Cardiac fibroblast (primary cell): ENCODE measurements around the gene ARMC10.
"Not testable (repeated sequence)": the region's sequence is repeated elsewhere in the genome, so short reads cannot be mapped to it uniquely, and the experiment has no call there.

Source experiments
- DNase-seq, 2 donors: peaks; one replicate each; pipeline versions ENCODE4 v3.0.0 to v3.0.0-alpha.2; 2010; ENCODE audit warnings: low read depth in 2 of 2
- H3K4me3 ChIP-seq, 2 donors: replicated peaks in 1 of 2; 1 replicate in 1 of 2; 2 replicates in 1 of 2; pipeline ENCODE4 v1.5.1; 2011; ENCODE audit warnings: low read depth in 2 of 2, low read length in 2 of 2, mild to moderate bottlenecking in 2 of 2, moderate library complexity in 1 of 2
- TF ChIP-seq, protein P1 (sequence below): IDR thresholded peaks from one replicate; pipeline ENCODE4 v1.5.1; 2011; ENCODE audit warnings: low read depth, mild to moderate bottlenecking, low read length, inconsistent platforms

Gene ARMC10

DNA sequence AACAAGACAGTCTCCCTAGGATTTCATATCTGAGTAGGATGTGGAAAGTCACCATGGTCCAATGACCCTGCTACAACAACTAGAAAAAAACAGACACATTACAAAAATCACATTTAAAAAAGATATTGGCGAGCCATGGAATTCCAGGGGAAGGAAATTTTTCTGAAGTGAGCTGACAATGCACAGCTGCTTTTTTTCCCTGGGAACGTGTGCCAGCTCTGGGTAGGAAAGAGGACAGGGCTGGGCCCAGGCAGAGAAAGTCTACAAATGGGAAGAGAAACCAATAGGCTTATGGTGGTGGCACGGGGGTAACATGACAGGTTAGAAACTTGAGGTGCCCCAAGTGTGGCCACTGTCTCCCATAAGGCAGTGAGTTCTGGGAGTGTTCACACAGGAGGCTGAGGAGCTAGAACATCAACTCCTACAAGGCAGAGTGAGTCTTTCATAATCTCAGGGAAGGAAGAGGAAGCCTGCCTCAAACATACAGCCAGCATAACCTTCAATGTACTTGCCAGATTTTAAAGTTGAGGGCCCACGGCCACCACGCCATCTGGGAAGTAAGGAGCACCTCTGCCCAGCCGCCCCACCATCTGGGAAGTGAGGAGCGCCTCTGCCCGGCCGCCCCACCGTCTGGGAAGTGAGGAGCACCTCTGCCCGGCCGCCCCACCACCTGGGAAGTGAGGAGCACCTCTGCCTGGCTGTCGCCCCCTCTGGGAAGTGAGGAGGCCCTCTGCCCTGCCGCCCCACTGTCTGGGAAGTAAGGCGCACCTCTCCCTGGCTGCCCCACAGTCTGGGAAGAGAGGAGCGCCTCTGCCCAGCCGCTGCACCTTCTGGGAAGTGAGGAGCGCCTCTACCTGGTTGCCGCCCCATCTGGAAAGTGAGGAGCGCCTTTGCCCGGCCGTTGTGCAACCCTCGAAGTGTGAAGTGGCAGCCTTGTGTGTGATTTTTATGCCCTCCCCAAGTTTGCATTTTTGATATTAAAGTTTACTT, 6.2 kb upstream of the ARMC10 start:
- TF ChIP-seq, protein P1, sequence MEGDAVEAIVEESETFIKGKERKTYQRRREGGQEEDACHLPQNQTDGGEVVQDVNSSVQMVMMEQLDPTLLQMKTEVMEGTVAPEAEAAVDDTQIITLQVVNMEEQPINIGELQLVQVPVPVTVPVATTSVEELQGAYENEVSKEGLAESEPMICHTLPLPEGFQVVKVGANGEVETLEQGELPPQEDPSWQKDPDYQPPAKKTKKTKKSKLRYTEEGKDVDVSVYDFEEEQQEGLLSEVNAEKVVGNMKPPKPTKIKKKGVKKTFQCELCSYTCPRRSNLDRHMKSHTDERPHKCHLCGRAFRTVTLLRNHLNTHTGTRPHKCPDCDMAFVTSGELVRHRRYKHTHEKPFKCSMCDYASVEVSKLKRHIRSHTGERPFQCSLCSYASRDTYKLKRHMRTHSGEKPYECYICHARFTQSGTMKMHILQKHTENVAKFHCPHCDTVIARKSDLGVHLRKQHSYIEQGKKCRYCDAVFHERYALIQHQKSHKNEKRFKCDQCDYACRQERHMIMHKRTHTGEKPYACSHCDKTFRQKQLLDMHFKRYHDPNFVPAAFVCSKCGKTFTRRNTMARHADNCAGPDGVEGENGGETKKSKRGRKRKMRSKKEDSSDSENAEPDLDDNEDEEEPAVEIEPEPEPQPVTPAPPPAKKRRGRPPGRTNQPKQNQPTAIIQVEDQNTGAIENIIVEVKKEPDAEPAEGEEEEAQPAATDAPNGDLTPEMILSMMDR = no peak
- peak in 1 of 2 donors; percentile 36 for DNase-seq
- H3K4me3 ChIP-seq = no peak overlapping the region

DNA sequence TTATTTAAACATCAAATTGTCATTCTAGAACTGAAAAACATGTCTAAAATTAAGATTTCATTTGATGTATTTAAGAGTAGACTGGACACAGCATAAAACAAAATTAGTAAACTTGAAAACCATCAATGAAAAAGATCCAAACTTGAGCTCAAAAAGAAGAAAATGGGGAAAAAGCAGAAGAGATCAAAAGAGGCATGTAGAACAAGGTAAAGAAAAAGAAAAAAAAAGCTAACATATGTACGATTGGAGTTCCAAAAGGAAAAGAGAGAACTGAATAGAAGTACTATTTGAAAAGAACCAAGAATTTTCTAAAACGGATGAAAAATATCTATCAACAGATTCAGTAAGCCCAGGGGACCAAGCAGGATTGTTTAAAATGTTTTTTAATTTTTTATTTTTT, 3.9 kb upstream of the ARMC10 start:
- TF ChIP-seq, protein P1 = no peak
- no peak overlapping the region for H3K4me3 ChIP-seq
- DNase-seq = no peak

DNA sequence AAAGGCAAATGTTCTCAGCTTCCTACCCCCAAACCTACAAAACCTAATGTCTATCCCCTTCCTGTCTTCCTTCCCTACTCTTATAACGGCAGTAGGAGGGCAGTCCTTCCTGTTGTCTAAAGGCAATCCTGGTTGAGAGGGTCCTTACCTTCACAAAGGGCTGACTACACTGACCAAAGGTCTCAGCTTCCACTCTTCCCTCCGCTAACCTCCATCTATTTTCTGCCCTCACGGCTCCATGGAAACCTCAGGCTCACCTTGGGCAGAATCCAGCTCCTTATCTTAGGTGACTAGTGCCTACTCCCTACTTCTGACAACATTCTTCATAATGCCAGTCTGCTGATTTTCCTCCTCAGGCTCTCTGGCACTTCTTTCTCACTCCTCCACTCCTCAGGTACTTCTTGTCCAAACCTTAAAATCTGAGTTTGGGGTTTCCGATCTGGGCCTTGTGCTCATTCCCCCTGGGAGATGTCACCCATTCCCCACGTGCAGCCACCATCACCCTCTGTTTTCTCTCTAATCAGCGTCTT, 886 bp upstream of the ARMC10 start:
- no peak for DNase-seq
- TF ChIP-seq, protein P1 = no peak

DNA sequence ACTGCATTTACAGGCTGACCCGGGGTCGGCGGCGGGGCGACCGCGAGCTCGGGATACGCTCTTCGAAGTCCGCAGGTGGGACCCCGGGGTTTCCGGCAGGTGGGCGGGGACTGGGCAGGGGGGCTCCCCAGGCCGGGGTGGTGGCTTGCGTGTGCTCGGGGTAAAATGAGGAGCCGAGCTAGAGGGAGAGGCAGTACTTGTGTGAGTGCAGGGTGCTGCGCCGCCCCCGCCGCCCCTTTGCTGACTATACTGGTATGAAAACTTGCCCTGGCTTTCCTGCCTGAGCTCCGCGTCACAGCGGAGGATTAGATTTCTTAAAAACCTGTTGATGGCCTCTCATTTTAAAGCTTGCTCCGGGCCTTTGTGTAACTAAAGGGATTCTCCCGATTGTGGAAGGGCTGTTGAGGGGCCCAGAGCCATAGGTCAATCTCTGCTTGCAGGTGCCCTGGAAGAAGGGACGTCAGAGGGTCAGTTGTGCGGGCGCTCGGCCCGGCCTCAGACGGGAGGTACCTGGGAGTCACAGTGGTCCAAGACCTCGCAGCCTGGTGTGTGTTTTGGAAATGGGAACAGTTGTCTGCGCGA, 488 bp downstream of the ARMC10 start:
- TF ChIP-seq, protein P1 = no peak
- H3K4me3 ChIP-seq = peak overlapping the region; percentile 59 to 73
- peak; percentile 52 to 56 for DNase-seq

More for the DNA sequence above, 886 bp upstream of the ARMC10 start:
- H3K4me3 ChIP-seq = peak overlapping the region; percentile 59 to 73

DNA sequence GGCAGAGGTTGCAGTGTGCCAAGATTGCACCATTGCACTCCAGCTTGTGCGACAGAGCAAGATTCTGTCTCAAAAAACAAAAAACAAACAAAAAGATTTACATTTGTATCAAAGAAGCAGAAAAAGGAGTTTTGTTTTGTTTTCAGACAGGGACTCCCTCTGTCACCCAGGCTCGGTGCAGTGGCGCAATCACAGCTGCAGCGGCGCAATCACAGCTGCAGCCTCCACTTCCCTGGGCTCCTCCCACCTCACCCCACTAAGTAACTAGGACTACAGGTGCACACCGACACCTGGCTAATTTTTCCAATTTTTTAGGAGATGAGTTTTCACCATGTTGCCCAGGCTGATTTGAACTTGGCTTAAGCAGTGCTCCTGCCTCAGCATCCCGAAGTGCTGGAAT, 1.8 kb downstream of the ARMC10 start:
- H3K4me3 ChIP-seq = no peak overlapping the region
- no peak for DNase-seq
- TF ChIP-seq, protein P1 = no peak

DNA sequence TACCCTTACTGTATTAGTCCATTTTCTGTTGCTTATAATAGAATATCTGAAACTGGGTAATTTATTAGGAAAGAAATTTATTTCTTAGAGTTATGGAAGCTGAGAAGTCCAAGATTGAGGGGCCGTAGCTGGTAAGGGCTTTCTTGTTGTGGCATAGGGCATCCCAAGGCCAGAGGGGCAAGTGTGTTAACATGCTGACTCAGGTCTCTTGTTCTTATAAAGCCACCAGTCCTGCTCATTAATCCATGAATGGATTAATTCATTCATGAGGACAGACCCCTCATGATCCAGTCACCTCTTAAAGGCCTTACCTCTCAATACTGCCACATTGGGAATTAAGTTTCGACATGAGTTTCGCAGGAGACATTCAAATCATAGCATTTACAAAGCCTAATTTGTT, 2.4 kb downstream of the ARMC10 start:
- DNase-seq = no peak
- no peak overlapping the region for H3K4me3 ChIP-seq
- TF ChIP-seq, protein P1 = no peak

DNA sequence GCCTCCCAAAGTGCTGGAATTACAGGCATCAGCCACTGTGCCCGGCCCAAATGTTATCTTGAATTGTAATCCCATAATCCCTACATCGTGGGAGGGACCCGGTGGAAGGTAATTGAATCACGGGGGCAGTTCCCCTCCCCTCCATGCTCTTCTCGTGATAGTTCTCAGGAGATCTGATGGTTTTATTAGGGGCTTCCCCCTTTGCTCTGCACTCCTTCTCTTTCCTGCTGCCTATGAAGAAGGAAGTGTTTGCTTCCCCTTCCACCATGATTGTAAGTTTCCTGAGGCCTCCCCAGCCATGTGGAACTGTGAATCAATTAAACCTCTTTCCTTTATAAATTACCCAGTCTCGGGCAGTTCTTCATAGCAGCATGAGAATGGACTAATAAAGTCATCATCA, 3.3 kb downstream of the ARMC10 start:
- not testable (repeated sequence) for DNase-seq, H3K4me3 ChIP-seq
